HFF-Myc (cell line): ENCODE data around the gene HDAC4.

Experiments used
- DNase-seq: peaks from one replicate; pipeline ENCODE4 v3.0.0-alpha.2; 2011; ENCODE audit warnings: low read depth; ENCODE audit errors: extremely low read depth
- H3K4me3 ChIP-seq: replicated peaks from 2 replicates; pipeline ENCODE4 v1.5.1; 2011; ENCODE audit warnings: low read depth, mild to moderate bottlenecking, control low read depth, low read length
- TF ChIP-seq, protein P1 (sequence below): IDR thresholded peaks from 2 replicates; pipeline ENCODE4 v1.5.1; 2012; ENCODE audit warnings: mild to moderate bottlenecking, low read depth, low read length, control low read depth; ENCODE audit errors: missing control alignments

The HDAC4 gene

DNA sequence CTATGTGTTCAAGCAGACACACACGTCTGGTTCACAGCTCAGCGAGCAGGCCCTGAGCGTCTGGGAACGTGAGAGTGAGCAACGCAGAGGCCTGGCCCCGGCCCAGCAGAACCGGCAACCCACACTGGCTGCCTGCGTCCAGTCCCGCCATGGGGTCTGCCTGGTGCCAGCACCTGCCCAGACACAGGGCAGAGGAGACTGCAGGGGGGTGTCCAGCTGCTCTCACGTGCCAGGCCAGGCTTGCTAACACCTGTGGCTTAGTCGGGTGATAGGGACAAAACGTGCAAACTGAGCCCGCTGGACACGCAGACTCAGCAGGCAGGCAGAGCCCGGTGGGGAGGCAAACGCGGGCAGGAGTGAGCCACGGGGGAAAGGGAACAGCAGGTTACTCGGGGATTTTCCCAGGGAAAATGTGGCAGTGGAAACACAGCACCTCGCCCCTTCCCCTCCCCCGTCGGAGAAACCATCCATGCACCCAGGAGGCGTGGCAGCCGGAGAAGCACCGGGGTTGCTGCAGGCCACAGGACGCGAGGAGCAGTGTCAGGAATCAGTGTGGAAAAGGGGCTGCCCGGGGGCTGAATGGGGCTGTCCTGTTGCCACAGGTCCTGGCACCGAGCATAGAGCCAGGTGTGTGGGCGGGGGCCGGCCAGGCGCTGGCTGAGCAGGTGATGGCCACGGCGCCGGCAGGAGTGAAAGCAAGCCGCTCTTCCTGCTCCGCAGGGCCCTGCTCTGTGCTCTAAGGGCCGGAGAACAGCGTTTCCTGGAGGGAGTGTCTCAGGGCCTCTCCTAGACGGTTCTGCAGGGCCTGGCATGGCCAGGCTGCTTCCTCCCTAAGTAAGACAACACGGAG lies 154.7 kb downstream of the HDAC4 start:
- TF ChIP-seq, protein P1, sequence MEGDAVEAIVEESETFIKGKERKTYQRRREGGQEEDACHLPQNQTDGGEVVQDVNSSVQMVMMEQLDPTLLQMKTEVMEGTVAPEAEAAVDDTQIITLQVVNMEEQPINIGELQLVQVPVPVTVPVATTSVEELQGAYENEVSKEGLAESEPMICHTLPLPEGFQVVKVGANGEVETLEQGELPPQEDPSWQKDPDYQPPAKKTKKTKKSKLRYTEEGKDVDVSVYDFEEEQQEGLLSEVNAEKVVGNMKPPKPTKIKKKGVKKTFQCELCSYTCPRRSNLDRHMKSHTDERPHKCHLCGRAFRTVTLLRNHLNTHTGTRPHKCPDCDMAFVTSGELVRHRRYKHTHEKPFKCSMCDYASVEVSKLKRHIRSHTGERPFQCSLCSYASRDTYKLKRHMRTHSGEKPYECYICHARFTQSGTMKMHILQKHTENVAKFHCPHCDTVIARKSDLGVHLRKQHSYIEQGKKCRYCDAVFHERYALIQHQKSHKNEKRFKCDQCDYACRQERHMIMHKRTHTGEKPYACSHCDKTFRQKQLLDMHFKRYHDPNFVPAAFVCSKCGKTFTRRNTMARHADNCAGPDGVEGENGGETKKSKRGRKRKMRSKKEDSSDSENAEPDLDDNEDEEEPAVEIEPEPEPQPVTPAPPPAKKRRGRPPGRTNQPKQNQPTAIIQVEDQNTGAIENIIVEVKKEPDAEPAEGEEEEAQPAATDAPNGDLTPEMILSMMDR, result no peak
- no peak for DNase-seq
- no peak overlapping the region for H3K4me3 ChIP-seq

DNA sequence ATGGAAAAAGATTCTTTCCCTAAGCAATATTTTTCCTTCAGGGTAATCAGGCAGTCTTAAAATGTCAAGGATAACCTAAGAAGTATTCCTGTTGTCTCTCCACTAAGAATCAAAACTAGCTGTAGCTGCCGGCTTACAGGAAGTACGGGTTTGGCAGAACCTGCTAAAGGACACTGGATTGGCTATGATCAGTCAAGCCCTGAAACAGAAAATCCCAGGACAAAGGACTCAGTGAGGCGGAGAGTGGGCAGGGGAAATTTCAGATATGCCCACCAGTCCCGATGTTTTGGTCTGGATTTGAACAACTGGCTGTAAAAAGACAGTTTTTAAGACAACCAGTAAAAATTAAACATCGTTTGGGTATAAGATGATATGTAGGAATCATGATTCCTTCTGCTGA lies 155.7 kb downstream of the HDAC4 start:
- DNase-seq, result no peak
- TF ChIP-seq, protein P1, result no peak
- no peak overlapping the region for H3K4me3 ChIP-seq

DNA sequence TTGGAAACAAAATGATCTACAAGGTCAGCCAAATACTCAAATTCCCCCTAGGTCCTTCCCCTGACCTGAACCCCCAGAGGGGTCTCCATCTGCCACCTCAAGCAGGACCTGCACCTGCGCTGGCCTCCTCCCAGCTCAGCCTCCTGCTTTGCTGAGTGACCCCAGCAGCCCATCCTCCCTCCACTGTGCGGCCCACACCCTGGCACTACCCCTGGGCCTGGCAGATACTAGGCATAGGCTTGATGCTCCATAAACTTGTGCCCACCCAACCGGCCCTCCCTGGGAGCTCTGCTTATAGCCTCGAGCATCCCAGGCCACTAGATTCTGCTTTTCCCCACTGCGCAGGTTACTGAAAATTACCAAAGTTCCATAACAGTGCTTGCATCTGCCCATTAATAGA lies 156.2 kb downstream of the HDAC4 start:
- no peak overlapping the region for H3K4me3 ChIP-seq
- TF ChIP-seq, protein P1, result no peak
- no peak for DNase-seq

DNA sequence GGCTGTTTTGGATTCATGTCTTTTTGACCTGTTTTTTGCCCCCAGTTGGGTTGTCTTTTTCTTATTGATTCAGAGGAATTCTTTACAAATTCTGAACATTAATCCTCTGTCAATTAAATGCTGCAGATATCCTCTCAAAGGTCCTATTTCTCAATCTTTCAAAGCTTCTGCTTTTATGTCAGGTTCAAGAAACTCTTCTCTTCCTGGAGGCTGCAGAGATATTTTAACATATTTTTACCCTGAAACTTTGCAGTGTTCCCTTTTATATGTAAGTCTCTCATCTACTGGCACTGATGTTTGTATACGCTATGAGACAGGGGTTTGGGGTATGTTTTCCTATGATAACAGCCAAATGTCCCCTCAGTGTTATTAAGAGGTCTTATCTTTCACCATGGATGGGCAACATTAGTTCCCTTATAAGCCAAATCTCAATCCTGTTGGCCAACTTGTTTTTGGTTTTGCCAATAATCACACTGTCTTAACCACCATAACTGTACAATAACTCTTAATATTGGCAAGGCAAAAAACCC lies 159.3 kb downstream of the HDAC4 start:
- DNase-seq, result no peak
- H3K4me3 ChIP-seq, result no peak overlapping the region
- TF ChIP-seq, protein P1, result no peak

DNA sequence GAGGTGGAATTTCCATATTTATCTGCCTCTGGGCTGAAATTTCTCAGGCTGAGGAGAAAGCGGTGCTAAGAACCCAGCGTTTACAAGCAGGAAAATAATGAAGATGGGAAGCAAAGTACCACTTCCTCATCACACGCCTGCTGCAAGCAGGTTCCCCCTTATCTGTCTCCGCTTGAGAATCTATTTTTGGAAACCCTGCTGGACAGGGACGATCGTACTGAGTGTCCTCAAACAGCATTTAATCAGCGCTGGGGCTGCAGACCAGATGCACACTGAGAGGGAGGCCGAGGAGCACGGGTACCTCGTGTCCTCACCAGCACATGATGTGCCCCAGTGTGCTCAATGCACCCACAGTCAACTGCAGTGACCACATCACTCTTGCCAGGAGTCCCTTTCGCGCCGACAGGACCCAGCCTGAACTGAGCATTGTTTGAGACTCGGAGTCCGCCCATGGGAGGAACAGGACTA lies 160.4 kb downstream of the HDAC4 start:
- H3K4me3 ChIP-seq, result no peak overlapping the region
- TF ChIP-seq, protein P1, result no peak
- DNase-seq, result no peak

DNA sequence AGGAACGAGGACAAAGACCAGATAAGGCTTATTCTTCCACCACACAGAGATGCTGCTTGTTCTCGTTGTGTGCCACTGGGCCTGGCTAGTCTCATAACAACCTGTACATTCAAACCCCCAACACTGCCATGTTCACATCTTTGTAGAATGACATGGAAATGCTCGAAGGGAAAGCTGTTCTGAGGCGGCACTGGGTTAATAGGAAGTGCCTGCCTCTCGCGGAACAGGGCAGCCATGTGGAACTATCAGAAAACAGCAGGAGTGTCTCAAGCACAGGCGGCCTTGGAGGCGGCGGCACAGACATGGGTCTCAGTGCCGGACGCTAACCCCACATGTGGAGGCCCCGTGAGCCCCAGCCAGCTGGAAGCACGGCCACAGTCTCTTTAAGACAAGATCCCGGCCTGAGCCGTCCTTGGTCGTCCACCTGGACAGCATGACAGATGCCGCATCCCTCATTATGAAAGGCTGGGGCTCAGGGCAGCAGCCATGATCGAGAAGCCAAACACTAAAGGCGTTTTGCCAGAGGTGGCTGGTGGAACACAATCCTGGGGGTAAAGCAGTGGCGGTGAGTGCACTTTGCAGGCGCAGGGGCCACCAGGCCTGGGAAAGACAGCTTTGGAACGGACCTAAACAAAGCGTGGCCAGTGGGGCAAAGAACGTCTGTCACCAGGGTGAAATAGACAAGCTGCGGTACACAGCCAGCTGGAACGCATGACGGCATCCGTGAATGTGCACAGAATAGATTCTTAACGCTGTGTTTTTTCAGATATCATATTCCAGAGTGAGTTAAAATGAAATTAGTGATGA lies 161.0 kb downstream of the HDAC4 start:
- DNase-seq, result no peak
- H3K4me3 ChIP-seq, result no peak overlapping the region
- TF ChIP-seq, protein P1, result no peak
